HepG2 (cell line): ENCODE data around the gene LASP1. TPM values are rescaled to one million over a fixed set of nuclear protein-coding genes. Genes with fewer than 3 reads are reported as not detected.
A peak's percentile ranks its signal among the peaks of the same experiment; 100 is the strongest.

Source experiments
- MATR3 ChIP-seq: sonication (generic); formaldehyde crosslinking; IDR thresholded peaks from 2 replicates; pipeline ENCODE4 v1.4.0; 2020; ENCODE audit warnings: missing genetic modification reagents
- MTA1 ChIP-seq: sonication (generic); formaldehyde crosslinking; IDR thresholded peaks from 2 replicates; pipeline ENCODE4 v1.4.0; 2020; ENCODE audit warnings: missing genetic modification reagents, mild to moderate bottlenecking, borderline replicate concordance
- NFATC3 ChIP-seq: sonication (generic); formaldehyde crosslinking; IDR thresholded peaks from 2 replicates; pipeline ENCODE4 v1.5.1; 2020; ENCODE audit warnings: mild to moderate bottlenecking, missing genetic modification reagents
- NFE2L1 ChIP-seq: sonication (generic); formaldehyde crosslinking; IDR thresholded peaks from 2 replicates; pipeline ENCODE4 v1.4.0; 2020; ENCODE audit warnings: missing genetic modification reagents, mild to moderate bottlenecking, borderline replicate concordance
- NONO ChIP-seq, 2 experiments: fragments of 450-650 bp in 1 of 2; sonication (generic) in 1 of 2; formaldehyde crosslinking in 1 of 2; IDR thresholded peaks in 1 of 2; conservative IDR thresholded peaks in 1 of 2; 2 replicates each; pipeline versions ENCODE4 v1.6.1 to v1.8.0; 2017 to 2022; ENCODE audit warnings: mild to moderate bottlenecking in 1 of 2, missing genetic modification reagents in 1 of 2, moderate library complexity in 1 of 2
- RFX1 ChIP-seq: fragments of 450-650 bp; IDR thresholded peaks from 2 replicates; pipeline ENCODE4 v1.6.1; 2017
- SOX6 ChIP-seq, 2 experiments: fragments of 450-650 bp in 1 of 2; sonication (generic) in 1 of 2; formaldehyde crosslinking in 1 of 2; IDR thresholded peaks; 2 replicates each; pipeline versions ENCODE4 v1.4.0 to v1.6.1; 2017 to 2020; ENCODE audit warnings: antibody characterized with exemption in 1 of 2, mild to moderate bottlenecking in 1 of 2, missing genetic modification reagents in 1 of 2
- TCF7 ChIP-seq: sonication (generic); IDR thresholded peaks from 2 replicates; pipeline ENCODE4 v1.6.1; 2016; ENCODE audit warnings: antibody characterized with exemption, low read depth
- XBP1 ChIP-seq: sonication (generic); formaldehyde crosslinking; IDR thresholded peaks from 2 replicates; pipeline ENCODE4 v1.5.0; 2020; ENCODE audit warnings: missing genetic modification reagents
- ZFP82 ChIP-seq: sonication (generic); formaldehyde crosslinking; IDR thresholded peaks from 2 replicates; pipeline ENCODE4 v1.5.1; 2020; ENCODE audit warnings: mild to moderate bottlenecking, missing genetic modification reagents, borderline replicate concordance
- ZNF160 ChIP-seq: sonication (generic); formaldehyde crosslinking; IDR thresholded peaks from 2 replicates; pipeline ENCODE4 v1.8.0; 2022; ENCODE audit warnings: mild to moderate bottlenecking, inconsistent platforms, missing genetic modification reagents
- ZNF335 ChIP-seq: sonication (generic); formaldehyde crosslinking; IDR thresholded peaks from 2 replicates; pipeline ENCODE4 v1.4.0; 2020; ENCODE audit warnings: missing genetic modification reagents
- ZSCAN30 ChIP-seq: sonication (generic); formaldehyde crosslinking; IDR thresholded peaks from 2 replicates; pipeline ENCODE4 v1.5.0; 2020; ENCODE audit warnings: mild to moderate bottlenecking, missing genetic modification reagents
- polyA plus RNA-seq, 8 experiments: library from polyadenylated mRNA; depleted of rRNA in 3 of 8; stranded (reverse) in 7 of 8; unstranded in 1 of 8; fragments of >200 nt; fragmentation: Illumina TruSeq in 4 of 8; extraction: Trizol in 4 of 8; gene quantifications; 2 replicates each; pipeline versions ENCODE4 v1.2.1 to v1.2.3, GENCODE V29; 2011 to 2016; ENCODE audit warnings: low read depth in 4 of 8, missing spikeins in 1 of 8, mixed read lengths in 1 of 8; ENCODE audit not compliant: insufficient read depth in 1 of 8
- total RNA-seq, 5 experiments: library from RNA; depleted of rRNA; stranded (reverse); fragments of >200 nt; fragmentation: Illumina TruSeq; extraction: Trizol; gene quantifications; 2 replicates each; pipeline ENCODE4 v1.2.3, GENCODE V29; 2016; ENCODE audit warnings: low read depth in 1 of 5
- TF ChIP-seq, protein P1 (sequence below): sonication (generic); formaldehyde crosslinking; IDR thresholded peaks from 2 replicates; pipeline ENCODE4 v1.4.0; 2020; ENCODE audit warnings: mild to moderate bottlenecking, low read depth, missing genetic modification reagents
- TF ChIP-seq, protein P2 (sequence below): sonication (generic); formaldehyde crosslinking; conservative IDR thresholded peaks from 2 replicates; pipeline ENCODE4 v1.4.0; 2020; ENCODE audit warnings: missing genetic modification reagents
- TF ChIP-seq, protein P3 (sequence below): sonication (generic); formaldehyde crosslinking; IDR thresholded peaks from 2 replicates; pipeline ENCODE4 v1.4.0; 2020; ENCODE audit warnings: missing genetic modification reagents
- TF ChIP-seq, protein P4 (sequence below): IDR thresholded peaks from 2 replicates; pipeline ENCODE4 v1.6.1; 2016; ENCODE audit warnings: missing genetic modification reagents, missing compliant biosample characterization
- TF ChIP-seq, protein P5 (sequence below): sonication (generic); formaldehyde crosslinking; IDR thresholded peaks from 2 replicates; pipeline ENCODE4 v1.8.1; 2023; ENCODE audit warnings: mild to moderate bottlenecking, moderate library complexity, missing genetic modification reagents
- TF ChIP-seq, protein P6 (sequence below): sonication (generic); formaldehyde crosslinking; IDR thresholded peaks from 2 replicates; pipeline ENCODE4 v1.4.0; 2020; ENCODE audit warnings: mild to moderate bottlenecking, missing genetic modification reagents

The LASP1 gene
- total and polyA plus RNA-seq, 2 of the 13 experiments (the other 11 are each of a cell fraction or from before 2014, with no cell fraction given): 70.1 to 97.0 TPM

DNA sequence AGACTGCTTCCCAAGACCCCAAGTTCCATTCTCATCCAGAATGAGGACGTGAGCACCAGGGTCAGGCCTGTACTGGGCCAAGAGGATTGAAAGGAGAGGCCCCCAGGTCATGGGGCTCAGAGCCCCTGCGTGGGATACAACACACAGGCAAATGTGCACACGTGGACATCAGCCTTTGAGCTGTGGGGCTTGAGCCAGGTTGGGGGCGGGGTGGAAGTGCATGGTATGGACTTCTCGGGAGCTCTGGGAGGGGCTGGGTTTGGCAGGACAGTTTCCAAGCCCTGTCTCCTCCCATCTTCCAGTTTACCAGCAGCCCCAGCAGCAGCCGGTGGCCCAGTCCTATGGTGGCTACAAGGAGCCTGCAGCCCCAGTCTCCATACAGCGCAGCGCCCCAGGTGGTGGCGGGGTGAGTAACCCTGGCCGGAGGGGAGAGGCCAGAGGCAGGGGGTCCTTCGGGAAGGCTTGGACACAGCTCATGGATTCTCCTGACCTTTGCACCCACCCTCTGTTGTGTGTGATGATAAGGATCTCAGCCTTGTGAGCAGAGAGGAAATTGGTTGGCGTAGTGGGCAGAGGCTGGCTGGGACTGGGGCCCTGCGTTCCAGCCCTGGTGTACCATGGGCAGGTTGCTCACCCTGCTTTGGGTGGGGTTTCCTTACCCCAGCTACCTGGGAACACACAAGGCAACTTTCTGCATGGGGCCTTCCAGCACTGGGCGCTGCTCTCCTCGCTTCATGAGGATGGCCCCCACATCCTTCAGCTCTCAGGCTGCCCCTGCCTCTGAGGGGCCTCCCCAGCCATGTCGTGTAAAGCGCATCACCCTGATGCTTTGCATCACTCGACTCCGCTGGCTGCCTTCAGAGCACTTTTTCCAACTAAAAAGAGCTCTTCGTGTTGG is 45.1 kb downstream of the LASP1 start (continued):
- TF ChIP-seq, protein P1, sequence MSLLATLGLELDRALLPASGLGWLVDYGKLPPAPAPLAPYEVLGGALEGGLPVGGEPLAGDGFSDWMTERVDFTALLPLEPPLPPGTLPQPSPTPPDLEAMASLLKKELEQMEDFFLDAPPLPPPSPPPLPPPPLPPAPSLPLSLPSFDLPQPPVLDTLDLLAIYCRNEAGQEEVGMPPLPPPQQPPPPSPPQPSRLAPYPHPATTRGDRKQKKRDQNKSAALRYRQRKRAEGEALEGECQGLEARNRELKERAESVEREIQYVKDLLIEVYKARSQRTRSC (CRISPR knock-in tag): no peak
- TF ChIP-seq, protein P2, sequence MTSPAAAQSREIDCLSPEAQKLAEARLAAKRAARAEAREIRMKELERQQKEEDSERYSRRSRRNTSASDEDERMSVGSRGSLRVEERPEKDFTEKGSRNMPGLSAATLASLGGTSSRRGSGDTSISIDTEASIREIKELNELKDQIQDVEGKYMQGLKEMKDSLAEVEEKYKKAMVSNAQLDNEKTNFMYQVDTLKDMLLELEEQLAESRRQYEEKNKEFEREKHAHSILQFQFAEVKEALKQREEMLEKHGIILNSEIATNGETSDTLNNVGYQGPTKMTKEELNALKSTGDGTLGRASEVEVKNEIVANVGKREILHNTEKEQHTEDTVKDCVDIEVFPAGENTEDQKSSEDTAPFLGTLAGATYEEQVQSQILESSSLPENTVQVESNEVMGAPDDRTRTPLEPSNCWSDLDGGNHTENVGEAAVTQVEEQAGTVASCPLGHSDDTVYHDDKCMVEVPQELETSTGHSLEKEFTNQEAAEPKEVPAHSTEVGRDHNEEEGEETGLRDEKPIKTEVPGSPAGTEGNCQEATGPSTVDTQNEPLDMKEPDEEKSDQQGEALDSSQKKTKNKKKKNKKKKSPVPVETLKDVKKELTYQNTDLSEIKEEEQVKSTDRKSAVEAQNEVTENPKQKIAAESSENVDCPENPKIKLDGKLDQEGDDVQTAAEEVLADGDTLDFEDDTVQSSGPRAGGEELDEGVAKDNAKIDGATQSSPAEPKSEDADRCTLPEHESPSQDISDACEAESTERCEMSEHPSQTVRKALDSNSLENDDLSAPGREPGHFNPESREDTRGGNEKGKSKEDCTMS (CRISPR knock-in tag): no peak
- TF ChIP-seq NFE2L1 (CRISPR knock-in tag): no peak
- TF ChIP-seq, protein P3, sequence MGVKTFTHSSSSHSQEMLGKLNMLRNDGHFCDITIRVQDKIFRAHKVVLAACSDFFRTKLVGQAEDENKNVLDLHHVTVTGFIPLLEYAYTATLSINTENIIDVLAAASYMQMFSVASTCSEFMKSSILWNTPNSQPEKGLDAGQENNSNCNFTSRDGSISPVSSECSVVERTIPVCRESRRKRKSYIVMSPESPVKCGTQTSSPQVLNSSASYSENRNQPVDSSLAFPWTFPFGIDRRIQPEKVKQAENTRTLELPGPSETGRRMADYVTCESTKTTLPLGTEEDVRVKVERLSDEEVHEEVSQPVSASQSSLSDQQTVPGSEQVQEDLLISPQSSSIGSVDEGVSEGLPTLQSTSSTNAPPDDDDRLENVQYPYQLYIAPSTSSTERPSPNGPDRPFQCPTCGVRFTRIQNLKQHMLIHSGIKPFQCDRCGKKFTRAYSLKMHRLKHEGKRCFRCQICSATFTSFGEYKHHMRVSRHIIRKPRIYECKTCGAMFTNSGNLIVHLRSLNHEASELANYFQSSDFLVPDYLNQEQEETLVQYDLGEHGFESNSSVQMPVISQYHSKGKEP (CRISPR knock-in tag): no peak
- TF ChIP-seq NFATC3: no peak
- TF ChIP-seq NONO (IDR thresholded peaks at IDR 0.05): no peak
- peak; percentile 64; the same call in 1 of the 2 replicates for TF ChIP-seq NONO (CRISPR knock-in tag; conservative IDR thresholded peaks at IDR 0.05)
- TF ChIP-seq MTA1 (CRISPR knock-in tag): peak; percentile 93; the same call in 1 of the 2 replicates
- TF ChIP-seq XBP1 (CRISPR knock-in tag): no peak
- TF ChIP-seq ZSCAN30: no peak
- TF ChIP-seq, protein P4, sequence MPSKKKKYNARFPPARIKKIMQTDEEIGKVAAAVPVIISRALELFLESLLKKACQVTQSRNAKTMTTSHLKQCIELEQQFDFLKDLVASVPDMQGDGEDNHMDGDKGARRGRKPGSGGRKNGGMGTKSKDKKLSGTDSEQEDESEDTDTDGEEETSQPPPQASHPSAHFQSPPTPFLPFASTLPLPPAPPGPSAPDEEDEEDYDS (CRISPR knock-in tag): no peak
- no peak for TF ChIP-seq SOX6 (IDR thresholded peaks at IDR 0.05)
- peak; percentile 92 for TF ChIP-seq SOX6 (CRISPR knock-in tag; IDR thresholded peaks at IDR 0.05)
- no peak for TF ChIP-seq MATR3 (CRISPR knock-in tag)
- TF ChIP-seq, protein P5, sequence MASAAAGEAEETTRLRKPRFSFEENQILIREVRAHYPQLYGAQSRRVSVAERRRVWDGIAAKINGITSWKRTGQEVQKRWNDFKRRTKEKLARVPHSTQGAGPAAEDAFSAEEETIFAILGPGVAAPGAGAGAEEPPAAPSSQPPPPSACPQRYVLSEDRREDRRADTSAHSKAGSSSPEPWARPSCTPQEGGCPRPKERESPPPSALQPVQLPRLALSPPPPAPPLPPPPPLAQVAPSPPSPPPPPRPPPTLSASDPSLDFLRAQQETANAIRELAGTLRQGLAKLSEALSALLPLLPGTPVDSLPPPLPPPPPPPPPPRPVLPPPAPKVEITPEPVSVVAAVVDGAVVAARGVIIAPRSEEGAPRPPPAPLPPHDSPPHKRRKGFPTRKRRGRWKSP: 0 out of 2 replicates have a peak, but pooled peaks have one; percentile 49
- TF ChIP-seq ZFP82: no peak
- no peak for TF ChIP-seq RFX1
- TF ChIP-seq, protein P6, sequence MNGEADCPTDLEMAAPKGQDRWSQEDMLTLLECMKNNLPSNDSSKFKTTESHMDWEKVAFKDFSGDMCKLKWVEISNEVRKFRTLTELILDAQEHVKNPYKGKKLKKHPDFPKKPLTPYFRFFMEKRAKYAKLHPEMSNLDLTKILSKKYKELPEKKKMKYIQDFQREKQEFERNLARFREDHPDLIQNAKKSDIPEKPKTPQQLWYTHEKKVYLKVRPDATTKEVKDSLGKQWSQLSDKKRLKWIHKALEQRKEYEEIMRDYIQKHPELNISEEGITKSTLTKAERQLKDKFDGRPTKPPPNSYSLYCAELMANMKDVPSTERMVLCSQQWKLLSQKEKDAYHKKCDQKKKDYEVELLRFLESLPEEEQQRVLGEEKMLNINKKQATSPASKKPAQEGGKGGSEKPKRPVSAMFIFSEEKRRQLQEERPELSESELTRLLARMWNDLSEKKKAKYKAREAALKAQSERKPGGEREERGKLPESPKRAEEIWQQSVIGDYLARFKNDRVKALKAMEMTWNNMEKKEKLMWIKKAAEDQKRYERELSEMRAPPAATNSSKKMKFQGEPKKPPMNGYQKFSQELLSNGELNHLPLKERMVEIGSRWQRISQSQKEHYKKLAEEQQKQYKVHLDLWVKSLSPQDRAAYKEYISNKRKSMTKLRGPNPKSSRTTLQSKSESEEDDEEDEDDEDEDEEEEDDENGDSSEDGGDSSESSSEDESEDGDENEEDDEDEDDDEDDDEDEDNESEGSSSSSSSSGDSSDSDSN (CRISPR knock-in tag): peak; percentile 54; the same call in 1 of the 2 replicates
- no peak for TF ChIP-seq ZNF335 (CRISPR knock-in tag)
- no peak; the same call in 1 of the 2 replicates for TF ChIP-seq ZNF160 (CRISPR knock-in tag)
- no peak for TF ChIP-seq TCF7
